ENCODE measurements around the gene RPL34.

- TF ChIP-seq POLR2A (IDR thresholded peaks at IDR 0.05; ENCODE audit: control extremely low read depth in 1 of 2, low read depth in 2 of 2, low read length in 2 of 2) (no peak), EP300 (IDR thresholded peaks at IDR 0.05; ENCODE audit: borderline replicate concordance in 1 of 2, low read depth in 2 of 2, low read length in 2 of 2) (no peak), SIX5 (IDR thresholded peaks at IDR 0.05; ENCODE audit: low read depth, low read length) (no peak), EZH2 (IDR thresholded peaks at IDR 0.05; ENCODE audit: low read depth, low read length, severe bottlenecking) (no peak), YY1 (IDR thresholded peaks at IDR 0.05; ENCODE audit: low read depth, low read length) (no peak), CREB1 (IDR thresholded peaks at IDR 0.05) (no peak), EGR1 (IDR thresholded peaks at IDR 0.05; ENCODE audit: borderline replicate concordance, low read depth, low read length) (no peak), RAD21 (IDR thresholded peaks at IDR 0.05 in 1 of 2, conservative IDR thresholded peaks at IDR 0.05 in 1 of 2; ENCODE audit: low read depth in 2 of 2, low read length in 2 of 2) (no peak), ZNF274 (IDR thresholded peaks at IDR 0.05; ENCODE audit: borderline replicate concordance, extremely low read depth, low read length) (no peak), RBBP5 (IDR thresholded peaks at IDR 0.05; ENCODE audit: borderline replicate concordance, low read depth, low read length) (no peak), SP1 (IDR thresholded peaks at IDR 0.05; ENCODE audit: low read depth, low read length) (no peak), POLR2AphosphoS5 (IDR thresholded peaks at IDR 0.05; ENCODE audit: low read depth, low read length) (no peak), NRF1 (IDR thresholded peaks at IDR 0.05; ENCODE audit: low read depth, low read length) (no peak)
- TF ChIP-seq, protein P1, sequence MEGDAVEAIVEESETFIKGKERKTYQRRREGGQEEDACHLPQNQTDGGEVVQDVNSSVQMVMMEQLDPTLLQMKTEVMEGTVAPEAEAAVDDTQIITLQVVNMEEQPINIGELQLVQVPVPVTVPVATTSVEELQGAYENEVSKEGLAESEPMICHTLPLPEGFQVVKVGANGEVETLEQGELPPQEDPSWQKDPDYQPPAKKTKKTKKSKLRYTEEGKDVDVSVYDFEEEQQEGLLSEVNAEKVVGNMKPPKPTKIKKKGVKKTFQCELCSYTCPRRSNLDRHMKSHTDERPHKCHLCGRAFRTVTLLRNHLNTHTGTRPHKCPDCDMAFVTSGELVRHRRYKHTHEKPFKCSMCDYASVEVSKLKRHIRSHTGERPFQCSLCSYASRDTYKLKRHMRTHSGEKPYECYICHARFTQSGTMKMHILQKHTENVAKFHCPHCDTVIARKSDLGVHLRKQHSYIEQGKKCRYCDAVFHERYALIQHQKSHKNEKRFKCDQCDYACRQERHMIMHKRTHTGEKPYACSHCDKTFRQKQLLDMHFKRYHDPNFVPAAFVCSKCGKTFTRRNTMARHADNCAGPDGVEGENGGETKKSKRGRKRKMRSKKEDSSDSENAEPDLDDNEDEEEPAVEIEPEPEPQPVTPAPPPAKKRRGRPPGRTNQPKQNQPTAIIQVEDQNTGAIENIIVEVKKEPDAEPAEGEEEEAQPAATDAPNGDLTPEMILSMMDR (IDR thresholded peaks at IDR 0.05; ENCODE audit: control extremely low read depth in 1 of 3, insufficient read depth in 1 of 3, low read depth in 1 of 3, low read length in 3 of 3): no peak
Observed at GRCh38 chr4:108596344-108596743, 24.0 kb upstream of the RPL34 start.

Data from H1 (cell line).